A172 (cell line): ENCODE measurements around the gene WDR44. TPM values are rescaled to one million over a fixed set of nuclear protein-coding genes. Genes with fewer than 3 reads are reported as not detected.
"Not testable (repeated sequence)": the region's sequence is repeated elsewhere in the genome, so short reads cannot be mapped to it uniquely, and the experiment has no call there.

Experiments
- DNase-seq: peaks from one replicate; pipeline ENCODE4 v3.0.0-alpha.2; 2015; ENCODE audit warnings: low spot score
- total RNA-seq: library from RNA; depleted of rRNA; stranded (reverse); fragments of >200 nt; shearing (Covaris generic); gene quantifications from 2 replicates; pipeline ENCODE4 v1.2.3, GENCODE V29; 2014

WDR44 gene
- total RNA-seq, 1 experiment from 2014 or later = 5.5 TPM

DNA sequence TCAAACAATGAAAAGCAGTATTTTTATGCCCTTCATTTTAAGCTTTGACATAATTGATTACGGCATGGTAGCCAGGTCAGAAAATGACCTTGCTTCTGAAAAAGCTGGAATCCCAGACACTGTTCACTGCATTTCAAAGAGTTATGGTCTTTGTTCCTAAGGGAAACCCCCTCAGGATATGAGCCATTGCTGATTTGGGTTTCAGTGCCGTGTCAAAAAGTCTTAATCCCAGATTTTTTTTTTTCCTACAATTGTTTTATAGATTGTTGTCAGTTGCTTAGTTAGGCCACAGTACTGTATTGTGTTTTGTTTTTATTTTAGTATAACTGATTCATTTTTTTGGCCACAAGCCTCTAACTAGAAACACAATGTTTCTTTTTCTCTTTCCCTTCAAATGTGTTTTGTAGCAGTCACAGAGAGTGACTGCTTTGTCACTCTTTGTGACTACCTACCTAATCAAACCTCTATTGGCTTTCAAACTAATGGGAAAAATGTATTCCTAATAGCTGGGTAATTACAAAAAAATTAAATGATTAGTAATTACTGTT lies 10.3 kb downstream of the WDR44 start:
- no peak for DNase-seq

DNA sequence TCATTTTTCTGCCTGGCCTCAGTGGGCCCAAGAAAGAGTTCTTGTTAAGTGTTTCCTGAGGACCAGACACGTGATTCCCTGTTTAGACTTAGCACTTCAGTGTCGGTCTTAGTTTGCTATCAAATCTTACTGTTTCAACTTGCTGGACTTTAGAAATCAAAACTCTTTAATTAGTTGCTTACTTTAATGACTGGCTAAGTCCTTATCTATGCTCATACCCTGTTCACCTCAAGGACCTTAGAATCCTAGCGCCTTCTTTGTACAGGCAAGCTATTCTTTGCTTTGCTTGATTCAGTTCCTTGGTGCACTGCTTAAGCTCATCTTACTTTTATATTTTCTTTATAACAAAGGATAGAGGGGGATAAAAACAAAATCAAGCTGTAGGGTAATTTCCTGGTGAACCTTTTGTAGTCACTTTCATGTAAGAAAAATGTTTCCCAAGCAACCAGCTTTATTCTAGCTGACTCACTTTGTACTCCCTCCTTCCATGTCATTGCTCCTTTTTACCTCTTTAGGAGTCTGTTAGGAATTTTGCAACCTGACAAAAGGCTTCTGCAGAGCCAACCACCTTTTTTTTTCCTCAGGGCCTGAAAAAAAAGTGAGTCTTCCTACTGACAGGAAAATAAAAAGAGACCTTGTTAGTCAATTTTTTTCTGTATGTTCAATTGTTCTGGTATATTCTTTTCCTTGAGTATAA lies 14.7 kb downstream of the WDR44 start:
- DNase-seq = no peak

DNA sequence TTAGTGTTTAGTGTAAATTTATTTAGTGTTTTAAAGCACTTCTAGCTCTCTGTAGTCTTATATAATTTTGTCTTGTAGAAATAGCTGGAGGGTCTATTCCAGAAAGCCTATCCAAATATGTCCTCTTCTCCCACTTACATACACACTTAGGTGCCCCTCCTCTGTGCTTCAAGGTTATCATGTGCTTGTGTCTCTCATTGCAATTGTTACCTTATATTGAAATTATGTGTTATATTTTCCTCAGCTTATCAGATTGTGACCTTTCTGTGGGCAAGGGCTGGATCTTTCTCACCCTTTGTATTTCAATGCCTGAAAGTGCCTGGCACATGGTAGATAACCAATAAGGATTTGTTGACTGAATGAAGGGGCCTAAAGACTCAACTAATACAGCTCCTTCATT lies 18.4 kb downstream of the WDR44 start:
- DNase-seq = no peak

- no peak for DNase-seq
These were observed 21.4 kb downstream of the WDR44 start for GRCh38 chrX:118367338-118367737.

DNA sequence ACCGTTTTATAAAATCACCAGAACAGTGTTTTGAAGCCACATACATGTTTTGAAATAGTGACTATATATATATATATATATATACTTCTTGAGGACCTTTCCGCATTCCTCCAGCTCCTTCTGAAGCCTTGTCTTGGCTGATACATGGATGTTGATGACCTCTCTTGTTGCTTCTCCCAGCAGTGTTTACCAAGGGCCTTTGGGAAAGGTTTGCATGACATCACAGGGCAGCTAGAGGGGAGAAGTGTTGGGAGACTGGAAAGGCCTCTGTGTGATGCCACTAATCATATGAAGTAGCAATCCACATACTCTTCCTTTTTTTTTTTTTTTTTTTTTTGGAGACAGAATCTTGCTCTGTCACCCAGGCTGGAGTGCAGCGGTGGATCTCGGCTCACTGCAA lies 22.5 kb downstream of the WDR44 start:
- no peak for DNase-seq

GRCh38 chrX:118370921-118371624 lies 25.2 kb downstream of the WDR44 start:
- DNase-seq = no peak

DNA sequence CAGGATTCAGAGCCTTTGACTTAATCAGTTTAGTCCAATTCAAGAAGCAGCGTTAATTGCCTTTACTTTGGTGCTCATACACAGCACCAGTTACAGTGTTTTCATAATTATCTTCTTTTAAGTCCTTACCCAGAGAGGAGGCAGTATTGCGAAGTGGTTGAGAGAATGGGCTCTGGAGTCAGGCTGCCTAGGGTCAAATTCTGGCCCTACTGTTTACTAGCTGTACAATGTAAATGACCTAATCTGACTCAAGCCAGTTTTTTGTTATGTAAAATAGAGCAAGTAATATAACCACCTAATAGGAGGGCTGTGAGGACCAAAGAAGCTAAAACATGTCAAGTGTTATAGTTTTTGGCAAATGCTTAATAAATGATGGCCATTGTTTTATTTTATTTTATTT lies 27.6 kb downstream of the WDR44 start:
- no peak for DNase-seq

- no peak for DNase-seq
These were observed 37.2 kb downstream of the WDR44 start for GRCh38 chrX:118383120-118383519.

DNA sequence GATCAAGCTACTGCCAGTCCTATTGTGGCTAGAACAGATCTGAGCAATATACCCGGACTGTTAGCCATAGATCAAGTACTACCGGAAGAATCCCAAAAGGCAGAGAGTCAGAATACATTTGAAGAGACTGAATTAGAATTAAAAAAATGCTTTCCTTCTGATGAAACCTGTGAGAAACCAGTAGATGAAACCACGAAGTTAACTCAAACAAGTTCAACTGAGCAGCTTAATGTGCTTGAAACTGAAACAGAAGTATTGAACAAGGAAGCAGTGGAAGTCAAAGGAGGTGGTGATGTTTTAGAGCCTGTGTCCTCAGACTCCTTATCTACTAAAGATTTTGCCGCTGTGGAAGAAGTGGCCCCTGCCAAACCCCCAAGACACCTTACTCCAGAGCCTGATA lies 46.8 kb downstream of the WDR44 start:
- DNase-seq = no peak

DNA sequence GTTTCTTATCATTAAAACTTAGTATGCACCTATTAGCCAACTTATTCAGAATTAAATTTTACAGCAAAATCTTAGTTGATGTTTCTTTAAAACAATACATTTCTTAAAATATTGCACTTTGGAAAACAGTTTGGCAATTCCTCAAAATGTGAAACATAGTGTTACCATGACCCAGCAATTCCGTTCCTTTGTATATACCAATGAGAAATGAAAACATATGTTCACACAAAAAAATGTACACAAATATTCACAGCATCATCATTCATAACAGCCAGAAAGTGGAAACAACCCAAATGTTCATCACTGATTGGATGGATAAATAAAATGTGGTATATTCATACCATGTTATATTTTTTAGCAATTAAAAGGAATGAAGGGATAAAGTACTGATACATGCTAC lies 50.2 kb downstream of the WDR44 start:
- no peak for DNase-seq

DNA sequence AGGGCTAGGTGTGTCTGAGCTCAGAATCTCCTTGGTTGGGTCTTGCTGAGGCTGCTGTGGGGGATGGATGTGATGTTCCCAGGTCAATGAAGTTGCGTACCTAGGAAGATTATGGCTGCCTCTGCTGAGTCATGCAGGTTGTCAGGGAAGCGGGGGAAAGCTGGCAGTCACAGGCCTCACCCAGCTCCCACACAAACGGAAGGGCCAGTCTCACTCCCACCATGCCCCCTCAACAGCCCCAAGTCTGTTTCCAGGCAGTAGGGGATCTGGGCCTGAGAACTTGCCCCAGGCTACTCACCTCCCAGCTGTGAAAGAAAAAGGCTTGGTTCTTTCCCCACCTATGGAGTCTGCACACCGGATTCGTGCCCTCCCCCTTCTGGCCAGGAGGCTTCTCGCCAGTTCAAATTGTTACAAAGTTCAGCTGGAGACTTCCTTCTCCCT lies 72.9 kb downstream of the WDR44 start:
- DNase-seq = no peak

DNA sequence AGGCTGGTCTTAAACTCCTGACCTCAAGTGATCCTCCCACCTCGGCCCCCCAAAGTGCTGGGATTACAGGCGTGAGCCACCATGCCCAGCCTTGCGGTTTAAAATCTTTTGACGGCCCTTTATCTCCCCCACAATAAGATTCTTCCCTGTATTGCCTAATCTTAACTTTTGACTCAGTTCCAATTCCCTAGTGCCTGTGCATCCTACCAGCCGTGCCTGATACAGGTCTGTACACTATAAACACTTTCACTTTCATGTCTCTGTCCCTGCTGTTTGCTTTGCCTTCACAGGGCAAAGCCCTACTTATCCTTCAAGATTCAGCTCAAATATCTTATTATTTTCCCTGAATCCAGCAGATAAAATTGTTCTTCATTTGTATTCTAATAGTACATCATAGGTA lies 74.6 kb downstream of the WDR44 start:
- DNase-seq = peak; percentile 0

- no peak for DNase-seq
These were observed 77.7 kb downstream of the WDR44 start for GRCh38 chrX:118423558-118423957.

GRCh38 chrX:118432799-118433198 lies 86.9 kb downstream of the WDR44 start:
- no peak for DNase-seq

DNA sequence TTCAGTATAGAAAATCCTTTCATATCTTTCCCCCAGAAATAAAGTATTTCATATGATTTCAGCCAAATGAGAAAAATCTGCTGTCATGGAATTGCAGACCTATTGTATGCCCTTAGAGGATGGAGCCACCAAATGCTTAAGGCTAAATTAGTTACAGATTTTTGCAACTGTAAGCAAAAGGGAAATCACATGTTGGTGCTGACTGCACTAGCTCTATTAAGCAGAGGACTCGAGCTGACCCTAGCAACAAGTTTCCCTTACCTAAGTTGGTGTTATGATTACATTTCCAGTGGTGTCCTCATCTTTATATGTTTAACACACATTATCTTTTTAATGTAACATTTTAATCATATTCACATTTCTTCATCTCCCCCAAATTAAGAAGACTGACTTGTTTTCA lies 91.4 kb downstream of the WDR44 start:
- no peak for DNase-seq

GRCh38 chrX:118448273-118448783 lies 102.4 kb downstream of the WDR44 start:
- no peak for DNase-seq

GRCh38 chrX:118455013-118455412 lies 109.1 kb downstream of the WDR44 start:
- DNase-seq = no peak

- DNase-seq = peak; percentile 4
These were observed 113.6 kb downstream of the WDR44 start for GRCh38 chrX:118459494-118459893.

GRCh38 chrX:118464501-118464900 lies 118.6 kb downstream of the WDR44 start:
- DNase-seq = no peak

DNA sequence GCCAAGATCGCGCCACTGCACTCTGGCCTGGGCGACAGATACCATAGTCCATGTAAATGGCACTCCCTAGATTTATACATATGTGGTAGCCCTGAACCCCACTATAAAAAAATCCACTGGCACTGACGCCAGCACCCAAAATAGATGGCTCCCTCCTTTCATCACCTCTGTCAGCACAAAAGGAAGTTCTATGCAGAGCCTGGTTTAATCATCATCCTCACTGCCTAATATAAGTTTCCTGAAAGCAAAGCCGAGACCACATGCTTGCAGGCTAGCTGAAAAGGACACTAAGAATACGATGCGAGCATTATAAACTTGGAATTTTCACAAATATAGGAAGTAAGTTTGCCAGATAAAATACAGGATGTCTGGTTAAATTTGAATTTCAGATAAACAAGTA lies 122.2 kb downstream of the WDR44 start:
- no peak for DNase-seq

GRCh38 chrX:118470721-118471347 lies 124.9 kb downstream of the WDR44 start:
- not testable (repeated sequence) for DNase-seq

DNA sequence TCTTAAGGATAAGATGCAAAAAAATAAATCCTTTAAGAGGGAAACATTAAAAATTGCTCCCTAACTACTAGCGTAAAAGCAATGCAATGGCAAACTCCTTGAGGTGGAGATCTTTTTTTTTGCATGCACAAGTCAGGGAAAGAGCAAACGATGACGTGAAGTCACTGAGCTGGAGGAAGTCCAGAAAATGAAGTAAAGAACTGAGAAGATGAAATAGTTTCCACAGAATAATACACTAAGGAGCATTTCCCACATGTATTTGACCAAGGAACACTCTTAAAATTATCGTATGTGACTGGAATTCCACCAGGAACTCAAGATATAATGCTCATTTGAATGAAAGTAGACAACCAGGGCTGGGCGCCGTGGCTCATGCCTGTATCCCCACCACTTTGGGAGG lies 128.7 kb downstream of the WDR44 start:
- no peak for DNase-seq

GRCh38 chrX:118475903-118476302 lies 130.0 kb downstream of the WDR44 start:
- DNase-seq = no peak
